ENCODE results near the gene ZNF497. TPM values are rescaled to one million over a fixed set of nuclear protein-coding genes. Genes with fewer than 3 reads are reported as not detected.

The ZNF497 gene
- total RNA-seq, 1 experiment from 2014 or later: 2.4 TPM

DNA sequence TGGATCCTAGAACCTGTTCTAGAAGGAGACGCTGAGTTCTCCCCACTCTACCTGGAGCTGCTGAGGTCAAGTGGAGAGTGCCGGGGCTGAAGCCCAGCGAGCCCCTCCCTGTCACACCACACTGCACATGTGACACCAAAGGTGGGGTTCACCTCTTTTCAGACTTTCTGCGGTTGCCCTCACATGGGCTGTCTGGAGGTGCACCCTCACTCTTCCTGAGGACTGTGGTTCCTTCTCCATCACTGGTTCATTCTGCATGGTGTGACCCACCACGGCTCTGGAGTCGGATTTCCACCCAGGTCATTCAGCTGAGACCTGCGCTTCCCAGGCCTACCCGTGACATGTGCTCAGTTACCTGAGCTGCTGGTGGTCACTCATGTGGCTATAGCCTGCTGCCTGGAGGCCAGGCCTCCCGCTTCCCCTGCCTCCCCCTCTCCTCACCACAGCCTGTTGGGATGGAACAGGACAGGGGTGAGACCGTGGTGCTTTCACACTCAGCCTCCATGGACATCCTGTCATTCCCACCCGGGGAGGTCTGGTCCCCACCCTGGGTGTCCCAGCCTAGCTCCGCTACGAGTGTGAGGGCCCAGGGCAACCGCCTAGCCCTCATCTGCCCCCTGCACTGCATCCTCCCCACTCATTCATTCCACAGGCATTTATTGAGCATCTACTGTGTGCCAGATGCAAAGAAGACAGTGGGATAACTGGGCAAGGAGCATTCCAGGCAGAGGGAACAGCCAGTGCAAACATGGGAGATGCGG lies 8.7 kb downstream of the ZNF497 start:
- Mint-ChIP-seq H3K4me1 (ENCODE audit: low read depth, unreplicated experiment) (peaks cover 10% of the 10 kb centered on the region), H3K4me3 (ENCODE audit: low read depth, unreplicated experiment) (no peak overlapping the region), H3K27me3 (ENCODE audit: unreplicated experiment) (peaks cover 42% of the 10 kb centered on the region), H3K27ac (ENCODE audit: unreplicated experiment) (no peak overlapping the region), H3K9me3 (ENCODE audit: low read depth, unreplicated experiment) (no peaks in the 10 kb centered on the region), H3K36me3 (ENCODE audit: insufficient read depth, unreplicated experiment) (no peaks in the 10 kb centered on the region)
- intact Hi-C loops (cut with micrococcal nuclease; ENCODE audit: unreplicated experiment): no loop called here
- TF ChIP-seq, protein P1, sequence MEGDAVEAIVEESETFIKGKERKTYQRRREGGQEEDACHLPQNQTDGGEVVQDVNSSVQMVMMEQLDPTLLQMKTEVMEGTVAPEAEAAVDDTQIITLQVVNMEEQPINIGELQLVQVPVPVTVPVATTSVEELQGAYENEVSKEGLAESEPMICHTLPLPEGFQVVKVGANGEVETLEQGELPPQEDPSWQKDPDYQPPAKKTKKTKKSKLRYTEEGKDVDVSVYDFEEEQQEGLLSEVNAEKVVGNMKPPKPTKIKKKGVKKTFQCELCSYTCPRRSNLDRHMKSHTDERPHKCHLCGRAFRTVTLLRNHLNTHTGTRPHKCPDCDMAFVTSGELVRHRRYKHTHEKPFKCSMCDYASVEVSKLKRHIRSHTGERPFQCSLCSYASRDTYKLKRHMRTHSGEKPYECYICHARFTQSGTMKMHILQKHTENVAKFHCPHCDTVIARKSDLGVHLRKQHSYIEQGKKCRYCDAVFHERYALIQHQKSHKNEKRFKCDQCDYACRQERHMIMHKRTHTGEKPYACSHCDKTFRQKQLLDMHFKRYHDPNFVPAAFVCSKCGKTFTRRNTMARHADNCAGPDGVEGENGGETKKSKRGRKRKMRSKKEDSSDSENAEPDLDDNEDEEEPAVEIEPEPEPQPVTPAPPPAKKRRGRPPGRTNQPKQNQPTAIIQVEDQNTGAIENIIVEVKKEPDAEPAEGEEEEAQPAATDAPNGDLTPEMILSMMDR (IDR thresholded peaks at IDR 0.05; ENCODE audit: unreplicated experiment): no peak
- DNase-seq: no peak
- BruUV-seq (replicated peaks): no TSS peak
- CTCF ChIA-PET: no interaction called here

DNA sequence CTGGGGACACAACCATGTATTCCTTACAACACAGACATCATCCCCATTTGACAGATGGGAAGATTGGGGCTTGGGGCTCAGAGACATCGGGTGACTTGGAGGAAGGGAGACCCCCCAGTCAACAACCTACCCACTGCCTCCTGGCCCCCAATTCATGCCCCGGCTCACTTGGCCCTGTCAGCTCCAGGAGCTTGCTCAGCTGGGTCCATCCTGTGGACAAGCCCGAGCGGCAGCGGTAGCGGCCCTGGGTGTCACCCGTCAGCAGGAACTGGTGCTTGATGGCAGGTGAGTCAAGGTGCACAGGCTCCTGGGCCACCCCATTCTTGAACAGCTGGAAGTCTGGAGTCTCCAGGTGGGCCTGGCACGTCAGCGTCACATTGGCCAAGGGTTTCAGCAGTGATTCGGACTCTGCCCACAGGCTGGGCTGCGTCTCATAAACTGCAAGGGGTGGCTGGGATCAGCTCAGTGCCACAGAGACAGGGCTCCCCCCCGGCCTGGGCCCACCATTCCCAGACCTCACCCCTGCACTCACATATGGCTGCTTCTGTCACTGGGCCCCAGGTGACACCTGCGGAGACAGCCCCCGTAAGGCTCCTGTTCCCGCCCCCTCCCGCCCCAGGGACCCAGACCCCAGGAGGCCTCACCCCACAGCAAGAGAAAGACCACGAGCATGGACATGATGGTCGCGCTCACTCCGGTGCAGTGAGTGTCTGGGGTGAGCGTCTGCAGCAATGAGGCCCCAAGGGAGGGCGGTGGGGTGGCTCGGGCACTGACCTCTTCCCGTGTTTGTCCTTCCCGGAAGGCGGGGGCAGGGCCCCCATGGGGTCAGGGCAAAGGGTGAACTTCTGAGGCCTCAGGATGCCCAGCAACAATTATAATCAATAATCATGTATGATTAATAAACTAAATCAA lies 9.5 kb downstream of the ZNF497 start, which contains the start of gene A1BG:
Gene A1BG, minus strand, starts transcription at position 733 of the 912 bp plus-strand sequence. Its CDS starts 55 bp downstream, at position 678.
- CTCF ChIA-PET: no interaction called here
- no peak within 1 kb of the TSS for H3K4me3 Mint-ChIP-seq (ENCODE audit: low read depth, unreplicated experiment)
- no peaks in the 10 kb centered on the region for H3K36me3 Mint-ChIP-seq (ENCODE audit: insufficient read depth, unreplicated experiment)
- no TSS peak for BruUV-seq (replicated peaks)
- DNase-seq: no peak
- intact Hi-C loops (cut with micrococcal nuclease; ENCODE audit: unreplicated experiment): no loop called here
- no peaks in the 10 kb centered on the region for H3K9me3 Mint-ChIP-seq (ENCODE audit: low read depth, unreplicated experiment)
- TF ChIP-seq, protein P1 (IDR thresholded peaks at IDR 0.05; ENCODE audit: unreplicated experiment): no peak
- H3K27me3 Mint-ChIP-seq (ENCODE audit: unreplicated experiment): peaks cover 50% of the 10 kb centered on the region
- H3K27ac Mint-ChIP-seq (ENCODE audit: unreplicated experiment): no peak within 1 kb of the TSS
- H3K4me1 Mint-ChIP-seq (ENCODE audit: low read depth, unreplicated experiment): peaks cover 10% of the 10 kb centered on the region

DNA sequence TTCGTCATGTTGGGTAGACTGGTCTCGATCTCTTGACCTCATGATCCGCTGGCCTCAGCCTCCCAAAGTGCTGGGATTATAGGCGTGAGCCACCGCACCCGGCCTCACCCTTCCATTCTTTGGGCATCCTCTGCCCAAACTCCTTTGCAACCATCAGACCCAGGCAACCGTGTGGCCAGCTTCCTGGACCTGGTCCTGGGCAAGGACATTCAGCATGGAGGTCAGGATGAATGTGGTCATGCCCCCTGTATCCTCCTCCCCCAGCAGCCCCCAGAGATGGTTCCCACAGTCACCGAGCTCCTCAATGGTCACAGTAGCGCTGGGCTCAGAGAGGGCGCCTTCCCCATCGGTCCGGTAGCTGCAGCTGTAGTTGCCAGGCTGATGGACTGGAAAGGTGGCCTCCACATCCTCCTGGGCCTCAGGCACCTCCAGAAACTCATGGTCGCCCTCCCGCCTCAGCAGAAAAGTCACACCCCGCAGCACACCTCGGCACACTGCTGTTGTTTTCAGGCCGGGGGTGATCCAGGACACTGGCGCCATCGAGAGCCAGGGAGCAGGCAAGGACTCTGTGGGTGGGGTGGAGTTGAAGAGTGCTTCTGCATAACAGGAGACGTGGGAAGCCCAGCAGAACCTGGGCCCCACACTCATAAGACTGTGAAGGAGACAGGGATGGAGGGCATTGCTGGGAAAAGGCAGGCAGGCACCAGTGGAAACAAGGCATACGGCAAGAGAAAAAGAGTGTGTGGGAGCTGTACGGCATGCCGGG lies 10.4 kb downstream of the ZNF497 start:
- Mint-ChIP-seq H3K36me3 (ENCODE audit: insufficient read depth, unreplicated experiment) (no peaks in the 10 kb centered on the region), H3K4me3 (ENCODE audit: low read depth, unreplicated experiment) (no peak overlapping the region), H3K27ac (ENCODE audit: unreplicated experiment) (no peak overlapping the region), H3K9me3 (ENCODE audit: low read depth, unreplicated experiment) (no peaks in the 10 kb centered on the region), H3K4me1 (ENCODE audit: low read depth, unreplicated experiment) (peaks cover 10% of the 10 kb centered on the region), H3K27me3 (ENCODE audit: unreplicated experiment) (peaks cover 59% of the 10 kb centered on the region)
- CTCF ChIA-PET: no interaction called here
- intact Hi-C loops (cut with micrococcal nuclease; ENCODE audit: unreplicated experiment): no loop called here
- BruUV-seq (replicated peaks): no TSS peak
- TF ChIP-seq, protein P1 (IDR thresholded peaks at IDR 0.05; ENCODE audit: unreplicated experiment): no peak
- DNase-seq: no peak

DNA sequence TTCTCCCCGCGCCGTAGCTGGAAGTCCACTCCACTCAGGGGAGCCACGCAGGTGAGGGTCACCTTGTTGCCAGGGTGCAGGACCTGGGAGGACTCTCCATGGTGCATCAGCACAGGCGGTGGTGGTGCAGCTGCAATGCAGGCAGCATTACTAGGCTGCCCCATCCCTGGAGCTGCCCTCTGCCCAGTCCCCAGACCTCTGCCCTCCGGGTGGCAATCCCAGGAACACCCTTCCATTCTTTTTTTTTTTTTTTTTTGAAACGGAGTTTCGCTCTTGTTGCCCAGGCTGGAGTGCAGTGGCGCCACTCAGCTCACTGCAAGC lies 11.0 kb downstream of the ZNF497 start:
- no peak overlapping the region for H3K4me3 Mint-ChIP-seq (ENCODE audit: low read depth, unreplicated experiment)
- H3K4me1 Mint-ChIP-seq (ENCODE audit: low read depth, unreplicated experiment): peaks cover 10% of the 10 kb centered on the region
- CTCF ChIA-PET: no interaction called here
- intact Hi-C loops (cut with micrococcal nuclease; ENCODE audit: unreplicated experiment): no loop called here
- BruUV-seq (replicated peaks): no TSS peak
- H3K36me3 Mint-ChIP-seq (ENCODE audit: insufficient read depth, unreplicated experiment): no peaks in the 10 kb centered on the region
- TF ChIP-seq, protein P1 (IDR thresholded peaks at IDR 0.05; ENCODE audit: unreplicated experiment): no peak
- no peak overlapping the region for H3K27ac Mint-ChIP-seq (ENCODE audit: unreplicated experiment)
- H3K9me3 Mint-ChIP-seq (ENCODE audit: low read depth, unreplicated experiment): no peaks in the 10 kb centered on the region
- H3K27me3 Mint-ChIP-seq (ENCODE audit: unreplicated experiment): peaks cover 65% of the 10 kb centered on the region
- no peak for DNase-seq

All from Calu3 (cell line).